GM19397 (cell line): ENCODE results near the gene CLDN10.
"Not testable (repeated sequence)": the region's sequence is repeated elsewhere in the genome, so short reads cannot be mapped to it uniquely, and the experiment has no call there.

ENCODE experiments used
- ATAC-seq: cut with Tn5 transposase; IDR thresholded peaks from one replicate; pipeline ENCODE4 v1.9.1; 2021; ENCODE audit warnings: mild to moderate bottlenecking, moderate library complexity; ENCODE audit not compliant: unreplicated experiment

CLDN10 gene

GRCh38 chr13:95552539-95553441 is at the start of gene CLDN10:
TSS of gene CLDN10 (plus strand) at chr13:95552720. CDS start at chr13:95552754, 34 bp downstream.
- peak; percentile 47 for ATAC-seq

- no peak for ATAC-seq
Measured at GRCh38 chr13:95503662-95504061, 48.9 kb upstream of the CLDN10 start.

- no peak for ATAC-seq
Measured at GRCh38 chr13:95505265-95505664, 47.3 kb upstream of the CLDN10 start.

GRCh38 chr13:95505986-95506385 is 46.5 kb upstream of the CLDN10 start:
- no peak for ATAC-seq

GRCh38 chr13:95507991-95508390 is 44.5 kb upstream of the CLDN10 start:
- no peak for ATAC-seq

- ATAC-seq: no peak
Measured at GRCh38 chr13:95508996-95509395, 43.5 kb upstream of the CLDN10 start.

- ATAC-seq: no peak
Measured at GRCh38 chr13:95509521-95510310, 42.8 kb upstream of the CLDN10 start.

GRCh38 chr13:95510950-95511349 is 41.6 kb upstream of the CLDN10 start:
- ATAC-seq: no peak

- ATAC-seq: no peak
Measured at GRCh38 chr13:95512424-95512823, 40.1 kb upstream of the CLDN10 start.

- no peak for ATAC-seq
Measured at GRCh38 chr13:95512957-95513356, 39.6 kb upstream of the CLDN10 start.

GRCh38 chr13:95515606-95516005 is 36.9 kb upstream of the CLDN10 start:
- not testable (repeated sequence) for ATAC-seq

GRCh38 chr13:95516021-95516420 is 36.5 kb upstream of the CLDN10 start:
- ATAC-seq: no peak

GRCh38 chr13:95516492-95516891 is 36.0 kb upstream of the CLDN10 start:
- no peak for ATAC-seq

- ATAC-seq: no peak
Measured at GRCh38 chr13:95523598-95523997, 28.9 kb upstream of the CLDN10 start.

GRCh38 chr13:95524264-95524901 is 28.1 kb upstream of the CLDN10 start:
- ATAC-seq: no peak

GRCh38 chr13:95527955-95528354 is 24.6 kb upstream of the CLDN10 start:
- ATAC-seq: no peak

- ATAC-seq: no peak
Measured at GRCh38 chr13:95530178-95530577, 22.3 kb upstream of the CLDN10 start.

GRCh38 chr13:95533545-95534160 is 18.9 kb upstream of the CLDN10 start:
- no peak for ATAC-seq

GRCh38 chr13:95535243-95535642 is 17.3 kb upstream of the CLDN10 start:
- ATAC-seq: no peak

GRCh38 chr13:95536632-95537241 is 15.8 kb upstream of the CLDN10 start:
- ATAC-seq: no peak

GRCh38 chr13:95540888-95541287 is 11.6 kb upstream of the CLDN10 start:
- no peak for ATAC-seq
